ENCODE data around the gene SNX15. TPM values are rescaled to one million over a fixed set of nuclear protein-coding genes. Genes with fewer than 3 reads are reported as not detected.

SNX15 gene
- total RNA-seq, 4 donors from 2014 or later, result 16.9 to 33.3 (median 25.9) TPM

DNA sequence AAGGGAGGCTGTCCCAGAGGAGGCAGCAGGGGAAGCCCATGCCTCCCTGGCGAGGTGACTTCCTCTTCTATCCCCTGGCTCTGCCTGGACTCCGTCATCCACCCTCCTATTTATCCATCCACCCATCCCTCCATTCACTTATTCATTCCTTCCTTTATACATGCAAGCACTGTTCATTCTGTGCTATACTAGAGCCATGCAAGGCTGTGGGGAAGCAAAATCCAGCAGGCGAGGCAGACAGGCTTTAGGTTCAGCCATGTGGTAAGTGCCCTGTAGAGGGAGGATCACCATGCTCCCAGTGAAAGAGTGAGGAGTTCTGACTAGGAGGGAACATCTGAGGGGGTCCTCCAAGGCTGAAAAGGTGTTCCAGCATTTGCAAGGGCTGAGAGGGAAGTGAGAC is 32.3 kb downstream of the SNX15 start:
- in situ Hi-C loops (cut with MboI; ENCODE audit: low sequenced_read_pairs in 4 of 4) (no loop called here), intact Hi-C loops (cut with DNase I; ENCODE audit: low total_unique reads) (no loop called here)
- no peak overlapping the region for H3K27ac ChIP-seq
- no peak for TF ChIP-seq POLR2A (IDR thresholded peaks at IDR 0.05)
- TF ChIP-seq, protein P1, sequence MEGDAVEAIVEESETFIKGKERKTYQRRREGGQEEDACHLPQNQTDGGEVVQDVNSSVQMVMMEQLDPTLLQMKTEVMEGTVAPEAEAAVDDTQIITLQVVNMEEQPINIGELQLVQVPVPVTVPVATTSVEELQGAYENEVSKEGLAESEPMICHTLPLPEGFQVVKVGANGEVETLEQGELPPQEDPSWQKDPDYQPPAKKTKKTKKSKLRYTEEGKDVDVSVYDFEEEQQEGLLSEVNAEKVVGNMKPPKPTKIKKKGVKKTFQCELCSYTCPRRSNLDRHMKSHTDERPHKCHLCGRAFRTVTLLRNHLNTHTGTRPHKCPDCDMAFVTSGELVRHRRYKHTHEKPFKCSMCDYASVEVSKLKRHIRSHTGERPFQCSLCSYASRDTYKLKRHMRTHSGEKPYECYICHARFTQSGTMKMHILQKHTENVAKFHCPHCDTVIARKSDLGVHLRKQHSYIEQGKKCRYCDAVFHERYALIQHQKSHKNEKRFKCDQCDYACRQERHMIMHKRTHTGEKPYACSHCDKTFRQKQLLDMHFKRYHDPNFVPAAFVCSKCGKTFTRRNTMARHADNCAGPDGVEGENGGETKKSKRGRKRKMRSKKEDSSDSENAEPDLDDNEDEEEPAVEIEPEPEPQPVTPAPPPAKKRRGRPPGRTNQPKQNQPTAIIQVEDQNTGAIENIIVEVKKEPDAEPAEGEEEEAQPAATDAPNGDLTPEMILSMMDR (IDR thresholded peaks at IDR 0.05 in 4 of 5, conservative IDR thresholded peaks at IDR 0.05 in 1 of 5), result no peak
- no peaks in the 10 kb centered on the region for H3K27me3 ChIP-seq
- DNase-seq (no peak), ATAC-seq (no peak)
- no peak overlapping the region for H3K4me3 ChIP-seq
- H3K9me3 ChIP-seq, result no peaks in the 10 kb centered on the region
- H3K4me1 ChIP-seq, result no peaks in the 10 kb centered on the region
- no peaks in the 10 kb centered on the region for H3K36me3 ChIP-seq

DNA sequence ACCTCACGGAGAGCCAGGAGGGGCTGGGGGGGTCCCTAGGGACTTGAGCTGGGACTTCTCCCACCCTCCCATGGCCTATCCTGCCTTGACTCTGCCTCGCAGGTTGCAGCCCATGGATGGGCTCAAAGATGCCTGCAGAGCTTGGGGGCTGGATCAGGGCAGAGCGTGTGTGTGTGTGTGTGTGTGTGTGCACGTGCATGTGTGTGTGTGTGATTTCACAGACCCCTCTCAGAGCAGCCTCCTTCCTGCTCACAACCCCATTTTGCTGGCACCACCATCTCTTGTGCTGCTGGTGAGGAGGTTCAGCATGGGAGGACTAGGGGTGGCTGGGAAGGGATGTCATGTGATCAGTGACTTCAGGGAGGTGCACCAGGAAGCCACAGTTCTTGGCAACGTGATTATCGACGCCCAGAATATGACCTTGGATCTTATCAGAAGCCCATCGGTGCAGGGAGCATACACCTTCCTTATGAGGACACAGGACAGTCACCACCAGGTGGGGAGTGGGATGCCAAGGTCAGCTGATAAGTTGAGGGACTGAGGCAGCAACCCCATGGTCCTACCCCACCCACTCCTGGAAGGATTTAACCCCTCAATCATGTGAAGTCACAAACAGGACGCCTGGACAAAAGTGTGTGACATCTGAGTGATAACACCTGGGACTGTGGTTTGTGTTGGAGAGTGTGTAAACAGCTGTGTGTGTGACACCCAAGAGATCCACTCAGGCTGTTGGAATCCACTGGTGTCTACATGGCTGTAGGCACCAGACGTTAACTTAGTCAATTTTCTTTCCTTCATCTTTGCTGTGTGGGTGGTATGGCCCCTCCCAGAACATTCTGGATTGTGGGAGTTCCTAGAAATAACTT is 33.0 kb downstream of the SNX15 start:
- H3K27me3 ChIP-seq, result no peaks in the 10 kb centered on the region
- H3K4me1 ChIP-seq, result no peaks in the 10 kb centered on the region
- H3K36me3 ChIP-seq, result no peaks in the 10 kb centered on the region
- intact Hi-C loops (cut with DNase I; ENCODE audit: low total_unique reads), result no loop called here
- TF ChIP-seq, protein P1 (IDR thresholded peaks at IDR 0.05 in 4 of 5, conservative IDR thresholded peaks at IDR 0.05 in 1 of 5), result no peak
- TF ChIP-seq POLR2A (IDR thresholded peaks at IDR 0.05), result no peak
- H3K9me3 ChIP-seq, result no peaks in the 10 kb centered on the region
- in situ Hi-C loops (cut with MboI; ENCODE audit: low sequenced_read_pairs in 4 of 4), result no loop called here
- DNase-seq, result no peak
- H3K27ac ChIP-seq, result no peak overlapping the region
- H3K4me3 ChIP-seq, result no peak overlapping the region
- ATAC-seq, result no peak

DNA sequence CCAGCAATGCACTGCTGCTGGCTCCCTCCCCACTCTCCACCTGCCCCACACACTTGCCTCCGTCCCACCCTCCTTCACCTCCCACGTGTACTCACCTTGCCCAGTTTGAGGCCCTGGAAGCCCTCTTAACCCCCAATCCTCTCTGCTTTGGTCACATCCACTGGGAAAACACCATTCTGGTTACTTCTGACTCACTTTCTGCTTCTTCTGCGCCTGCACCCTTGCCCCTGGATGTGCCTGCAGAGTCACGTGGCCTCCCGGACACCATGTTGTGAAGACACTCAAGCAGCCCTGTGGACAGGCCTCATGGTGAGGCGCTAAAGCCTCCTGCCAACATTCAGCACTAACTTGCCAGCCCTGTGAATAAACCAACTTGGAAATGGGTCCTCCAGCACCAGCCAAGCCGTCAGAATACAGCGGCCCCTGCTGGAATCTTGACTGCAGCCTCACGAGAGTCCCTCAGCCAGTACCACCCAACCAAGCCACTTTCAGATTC is 33.7 kb downstream of the SNX15 start:
- intact Hi-C loops (cut with DNase I; ENCODE audit: low total_unique reads) (no loop called here), in situ Hi-C loops (cut with MboI; ENCODE audit: low sequenced_read_pairs in 4 of 4) (no loop called here)
- DNase-seq, result no peak
- Histone ChIP-seq H3K27me3 (no peaks in the 10 kb centered on the region), H3K9me3 (no peaks in the 10 kb centered on the region), H3K36me3 (no peaks in the 10 kb centered on the region), H3K27ac (no peak overlapping the region), H3K4me3 (no peak overlapping the region), H3K4me1 (no peaks in the 10 kb centered on the region)
- ATAC-seq, result no peak
- TF ChIP-seq, protein P1 (IDR thresholded peaks at IDR 0.05 in 4 of 5, conservative IDR thresholded peaks at IDR 0.05 in 1 of 5), result no peak
- TF ChIP-seq POLR2A (IDR thresholded peaks at IDR 0.05), result no peak

DNA sequence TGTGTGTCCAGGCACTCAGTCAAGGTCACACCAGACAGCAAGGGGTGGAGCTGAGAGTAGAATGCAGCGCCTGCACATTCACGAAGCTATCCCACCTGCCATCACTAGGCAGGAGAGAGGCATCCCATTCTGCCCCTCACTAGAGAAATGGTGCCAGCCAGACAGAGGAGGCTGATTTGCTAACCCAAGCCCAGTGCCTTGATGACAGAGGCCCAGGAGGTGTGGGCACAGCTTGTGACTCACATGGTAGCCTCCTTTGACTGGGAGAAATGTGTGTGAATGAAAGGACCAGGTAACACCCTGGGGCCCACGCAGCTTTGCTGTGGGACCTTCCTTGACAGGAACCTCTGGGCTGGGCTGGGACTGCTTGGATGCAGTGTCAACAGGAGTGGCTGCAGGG is 36.3 kb downstream of the SNX15 start:
- TF ChIP-seq, protein P1 (IDR thresholded peaks at IDR 0.05 in 4 of 5, conservative IDR thresholded peaks at IDR 0.05 in 1 of 5), result no peak
- TF ChIP-seq POLR2A (IDR thresholded peaks at IDR 0.05), result no peak
- H3K4me1 ChIP-seq, result no peaks in the 10 kb centered on the region
- no peaks in the 10 kb centered on the region for H3K27me3 ChIP-seq
- intact Hi-C loops (cut with DNase I; ENCODE audit: low total_unique reads), result no loop called here
- H3K9me3 ChIP-seq, result no peaks in the 10 kb centered on the region
- no peak overlapping the region for H3K27ac ChIP-seq
- no peak overlapping the region for H3K4me3 ChIP-seq
- in situ Hi-C loops (cut with MboI; ENCODE audit: low sequenced_read_pairs in 4 of 4), result no loop called here
- H3K36me3 ChIP-seq, result no peaks in the 10 kb centered on the region
- ATAC-seq (no peak), DNase-seq (no peak)

Measured in gastrocnemius medialis (tissue), 4 donors.